Effector memory CD8-positive, alpha-beta T cell (primary cell): ENCODE results near the gene SMURF2.

Experiments used
- ATAC-seq: fragments of 150-1000 bp; cut with Tn5 transposase; replicated peaks from 2 replicates; pipeline ENCODE4 v1.10.0; 2021; ENCODE audit warnings: mild to moderate bottlenecking, moderate library complexity
- DNase-seq, 3 experiments: peaks; one replicate each; pipeline ENCODE4 v3.0.0; 2021
- H3K27ac Mint-ChIP-seq, 2 donors: one replicate each; pipeline ENCODE4 v1.8.0; 2022; ENCODE audit warnings: mild to moderate bottlenecking in 2 of 2, mixed read lengths in 2 of 2, moderate library complexity in 2 of 2
- H3K27me3 Mint-ChIP-seq, 2 donors: one replicate each; pipeline ENCODE4 v1.8.0; 2022; ENCODE audit warnings: mixed read lengths in 2 of 2
- H3K36me3 Mint-ChIP-seq: one replicate; pipeline ENCODE4 v1.8.0; 2022; ENCODE audit warnings: mild to moderate bottlenecking, moderate library complexity, mixed read lengths; ENCODE audit not compliant: insufficient read depth
- H3K4me1 Mint-ChIP-seq, 2 donors: one replicate each; pipeline ENCODE4 v1.8.0; 2022; ENCODE audit warnings: low read depth in 2 of 2, mixed read lengths in 2 of 2
- H3K4me3 Mint-ChIP-seq, 2 donors: one replicate each; pipeline ENCODE4 v1.8.0; 2022; ENCODE audit warnings: mild to moderate bottlenecking in 2 of 2, mixed read lengths in 2 of 2, moderate library complexity in 2 of 2
- H3K9me3 Mint-ChIP-seq, 2 donors: one replicate each; pipeline ENCODE4 v1.8.0; 2022; ENCODE audit warnings: mixed read lengths in 2 of 2

Gene SMURF2

DNA sequence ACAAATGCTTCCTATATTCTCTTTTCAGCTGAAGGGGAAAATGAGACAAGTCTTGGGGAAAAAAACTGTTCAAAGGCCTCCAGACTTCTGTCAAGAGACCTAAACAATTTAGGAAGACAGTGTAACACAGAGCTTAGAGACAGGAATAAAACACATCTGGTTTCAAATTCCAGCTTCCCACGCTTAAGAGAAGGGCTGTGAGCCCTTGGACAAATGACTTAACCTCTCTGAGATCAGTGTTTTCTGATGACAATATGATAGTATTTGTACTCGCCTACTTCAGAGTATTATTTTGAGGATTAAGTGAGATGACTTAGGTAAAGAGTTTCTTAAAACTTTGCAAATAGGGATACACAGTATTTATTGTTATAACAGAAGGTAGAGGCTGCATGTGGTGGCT is 29.5 kb downstream of the SMURF2 start:
- DNase-seq, result no peak
- H3K27me3 Mint-ChIP-seq, result no peaks in the 10 kb centered on the region
- ATAC-seq, result no peak
- peaks cover 52 to 77% of the 10 kb centered on the region in 2 donors for H3K4me1 Mint-ChIP-seq
- H3K4me3 Mint-ChIP-seq, result peak overlapping the region in 1 of 2 donors; percentile 33
- peak overlapping the region in 1 of 2 donors; percentile 19 for H3K27ac Mint-ChIP-seq
- no peaks in the 10 kb centered on the region for H3K9me3 Mint-ChIP-seq
- peaks cover 1% of the 10 kb centered on the region for H3K36me3 Mint-ChIP-seq

DNA sequence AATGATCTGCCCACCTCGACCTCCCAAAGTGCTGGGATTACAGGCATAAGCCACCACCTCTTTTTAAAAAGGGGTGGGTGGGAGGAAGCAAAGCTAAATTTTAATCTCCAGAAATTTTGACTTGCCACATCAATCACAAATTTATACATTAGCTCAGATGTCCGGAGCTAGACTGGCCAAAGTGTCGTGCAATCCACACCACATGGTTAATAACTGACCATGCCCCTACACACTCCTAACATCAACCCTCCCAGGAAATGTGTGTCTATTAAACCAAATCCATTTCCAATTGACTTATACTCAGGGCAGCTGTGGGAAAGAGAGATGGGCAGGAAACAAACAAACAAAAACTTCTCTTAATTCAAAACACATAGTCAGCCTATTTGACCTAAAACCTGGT is 29.9 kb downstream of the SMURF2 start:
- DNase-seq (no peak), ATAC-seq (no peak)
- Mint-ChIP-seq H3K27me3 (no peaks in the 10 kb centered on the region), H3K36me3 (no peaks in the 10 kb centered on the region), H3K4me1 (peaks cover 56 to 80% of the 10 kb centered on the region in 2 donors), H3K9me3 (no peaks in the 10 kb centered on the region), H3K27ac (peak overlapping the region in 1 of 2 donors; percentile 19), H3K4me3 (peak overlapping the region in 1 of 2 donors; percentile 33)

DNA sequence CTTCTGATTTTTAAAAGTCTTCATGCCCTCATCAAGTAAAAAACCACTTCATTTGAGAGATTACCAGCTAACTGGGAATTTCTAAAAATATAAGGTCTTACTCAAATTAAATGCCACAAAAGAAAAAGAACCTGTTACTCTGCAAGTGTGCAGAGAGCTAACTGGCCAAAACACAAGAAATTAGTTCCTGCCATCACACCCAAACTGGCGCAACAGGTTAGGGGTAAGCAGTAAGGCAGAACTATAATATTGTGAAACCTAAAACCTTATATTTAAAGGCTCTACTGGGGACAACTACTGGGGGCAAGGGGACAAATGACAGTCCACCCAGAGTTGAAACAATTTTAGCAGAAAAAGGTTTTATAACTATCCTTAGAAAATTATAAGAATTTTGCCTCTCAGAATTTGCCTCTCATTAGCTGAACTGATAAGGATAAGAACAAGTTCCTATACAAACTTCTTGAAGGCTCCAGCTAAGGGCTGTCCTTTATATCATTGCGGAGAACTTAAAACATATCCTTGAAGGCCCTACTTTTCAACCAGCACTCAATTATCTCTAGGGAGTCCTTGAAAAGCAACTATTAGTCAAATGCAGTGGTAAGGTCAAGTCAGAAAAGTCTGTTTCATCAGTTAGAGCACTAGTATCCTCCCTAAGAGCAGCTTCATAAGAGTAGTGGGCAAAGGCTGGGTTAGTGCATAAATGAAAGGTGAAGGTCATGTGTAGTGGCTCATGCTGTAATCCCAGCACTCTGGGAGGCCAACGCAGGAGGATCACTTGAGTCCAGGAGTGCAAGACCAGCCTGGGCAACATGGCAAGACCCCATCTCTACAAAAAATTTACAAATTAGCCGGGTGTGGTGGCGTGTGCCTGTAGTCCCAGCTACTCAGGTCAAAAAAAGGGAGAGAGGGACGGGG is 31.5 kb downstream of the SMURF2 start:
- Mint-ChIP-seq H3K9me3 (no peaks in the 10 kb centered on the region), H3K36me3 (peaks cover 10% of the 10 kb centered on the region), H3K27me3 (no peaks in the 10 kb centered on the region), H3K4me3 (peak overlapping the region in 1 of 2 donors; percentile 29), H3K4me1 (peaks cover 51 to 76% of the 10 kb centered on the region in 2 donors), H3K27ac (peak overlapping the region in 1 of 2 donors; percentile 74)
- no peak for DNase-seq
- no peak for ATAC-seq

DNA sequence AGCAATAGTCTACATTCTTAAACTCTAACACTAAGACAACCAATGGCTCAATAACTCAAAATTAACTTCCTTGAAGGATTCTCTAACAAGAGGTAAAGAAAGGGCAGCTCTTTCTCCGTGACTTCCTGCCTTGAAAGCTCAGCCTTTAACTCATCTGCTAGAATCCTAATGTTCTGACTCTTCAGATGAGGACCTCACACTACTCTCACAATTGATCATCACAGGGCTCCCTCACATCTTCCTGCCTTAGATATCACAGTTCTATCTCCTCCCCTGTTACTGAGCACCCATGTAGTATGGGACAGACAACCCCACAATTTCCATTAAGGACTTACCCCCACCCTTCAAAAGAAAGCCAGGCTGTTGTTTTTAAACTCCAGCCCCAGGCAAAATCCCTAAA is 33.5 kb downstream of the SMURF2 start:
- ATAC-seq, result peak; percentile 37
- Mint-ChIP-seq H3K27me3 (no peaks in the 10 kb centered on the region), H3K27ac (peak overlapping the region in 1 of 2 donors; percentile 9), H3K4me1 (peaks cover 50 to 68% of the 10 kb centered on the region in 2 donors), H3K4me3 (peak overlapping the region in 1 of 2 donors; percentile 4), H3K9me3 (no peaks in the 10 kb centered on the region), H3K36me3 (peaks cover 15% of the 10 kb centered on the region)
- DNase-seq, result no peak

DNA sequence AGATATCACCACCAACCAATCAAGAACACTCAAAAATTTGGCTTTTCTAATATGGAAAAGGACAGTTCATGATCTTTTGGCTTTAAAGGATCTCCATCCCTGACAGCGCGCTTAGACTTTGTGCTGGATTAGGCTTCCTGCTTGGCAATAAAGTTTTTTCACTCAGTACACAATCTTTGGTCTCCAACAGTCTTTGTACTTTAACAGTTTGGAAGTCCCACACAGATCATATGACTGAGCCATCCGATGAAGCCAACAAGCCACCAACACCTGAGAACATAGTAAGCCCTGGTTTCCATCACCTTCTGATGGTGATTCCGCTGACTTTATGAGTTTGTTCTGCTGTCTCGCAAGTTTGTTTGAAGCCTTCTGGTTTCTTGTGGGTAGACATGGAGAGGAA is 34.3 kb downstream of the SMURF2 start:
- Mint-ChIP-seq H3K27me3 (no peaks in the 10 kb centered on the region), H3K4me1 (peaks cover 55 to 72% of the 10 kb centered on the region in 2 donors), H3K9me3 (no peaks in the 10 kb centered on the region), H3K36me3 (peaks cover 15% of the 10 kb centered on the region), H3K4me3 (peak overlapping the region in 1 of 2 donors; percentile 5), H3K27ac (peak overlapping the region in 1 of 2 donors; percentile 50)
- ATAC-seq, result peak; percentile 22
- DNase-seq, result no peak

DNA sequence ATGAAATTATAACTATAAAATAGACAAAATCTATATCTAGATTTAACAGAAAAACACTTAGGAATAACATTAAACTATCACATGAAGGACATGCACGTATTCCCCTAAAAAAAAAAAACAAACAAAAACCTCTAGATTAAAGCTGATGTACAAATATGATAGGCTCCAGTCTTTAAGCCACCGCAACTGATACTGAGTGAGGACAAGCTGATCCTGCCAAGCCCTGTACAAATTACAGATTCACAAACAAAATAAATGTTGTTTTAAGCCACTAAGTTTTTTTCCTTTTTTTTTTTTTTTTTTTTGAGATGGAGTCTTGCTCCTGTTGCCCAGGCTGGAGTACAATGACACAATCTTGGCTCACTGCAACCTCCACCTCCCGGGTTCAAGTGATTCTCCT is 35.3 kb downstream of the SMURF2 start:
- peaks cover 54 to 68% of the 10 kb centered on the region in 2 donors for H3K4me1 Mint-ChIP-seq
- H3K27ac Mint-ChIP-seq, result peak overlapping the region in 1 of 2 donors; percentile 50
- no peak overlapping the region for H3K4me3 Mint-ChIP-seq
- peaks cover 15% of the 10 kb centered on the region for H3K36me3 Mint-ChIP-seq
- H3K27me3 Mint-ChIP-seq, result no peaks in the 10 kb centered on the region
- ATAC-seq (no peak), DNase-seq (no peak)
- H3K9me3 Mint-ChIP-seq, result no peaks in the 10 kb centered on the region

DNA sequence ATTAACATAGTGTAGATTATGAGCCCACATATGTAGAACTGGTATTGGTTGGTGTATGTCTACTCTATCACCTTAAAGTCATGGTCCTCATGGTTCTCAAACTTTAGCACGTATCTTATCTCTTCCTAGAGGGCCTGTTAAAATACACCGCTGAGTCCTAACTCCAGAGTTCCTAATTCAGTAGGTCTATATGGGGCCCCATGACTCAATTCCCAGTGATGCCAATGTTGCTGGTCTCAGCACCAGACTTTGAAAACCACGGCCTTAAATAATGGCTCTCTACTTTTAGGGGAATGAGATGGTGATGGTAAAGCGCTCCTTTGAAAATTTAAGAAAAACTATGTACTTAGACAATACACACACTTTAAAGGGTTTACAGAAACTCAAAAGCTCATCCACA is 36.6 kb downstream of the SMURF2 start:
- no peak for ATAC-seq
- no peak for DNase-seq
- Mint-ChIP-seq H3K4me1 (peaks cover 44 to 55% of the 10 kb centered on the region in 2 donors), H3K27ac (peak overlapping the region in 1 of 2 donors; percentile 38), H3K4me3 (no peak overlapping the region), H3K27me3 (no peaks in the 10 kb centered on the region), H3K9me3 (no peaks in the 10 kb centered on the region), H3K36me3 (peaks cover 15% of the 10 kb centered on the region)

DNA sequence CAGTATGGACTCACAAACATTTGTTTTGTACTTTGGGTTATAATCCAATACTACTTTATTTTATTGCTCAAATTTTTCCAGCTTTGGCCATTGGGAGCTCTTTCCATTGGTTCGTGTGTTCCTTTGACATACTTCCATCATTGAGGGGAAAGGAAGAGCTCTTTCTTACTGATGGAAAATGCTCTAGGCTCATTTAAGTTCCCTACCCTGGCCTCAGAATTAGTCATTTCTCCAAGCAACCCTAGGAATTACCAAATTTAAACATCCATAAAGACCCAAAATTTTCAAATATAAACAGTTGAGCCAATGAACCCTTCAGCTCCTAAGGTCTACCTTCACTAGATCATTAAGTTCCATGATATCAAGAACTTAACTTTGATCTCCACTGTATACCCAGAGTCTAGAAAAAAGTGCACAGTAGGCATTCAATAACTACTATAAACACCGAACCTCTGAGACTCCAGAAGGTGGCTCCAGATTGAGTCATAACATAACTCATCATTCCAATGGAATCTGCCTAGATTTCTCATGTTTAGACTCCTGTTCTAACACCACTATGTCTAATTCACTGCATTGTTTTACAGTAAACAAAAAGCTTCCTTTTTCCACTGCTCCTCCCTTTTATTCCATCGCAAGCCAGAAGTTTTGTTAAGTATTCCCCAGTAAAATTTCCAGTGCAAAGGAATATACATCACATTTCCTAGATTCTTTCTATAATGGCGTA is 39.0 kb downstream of the SMURF2 start:
- Mint-ChIP-seq H3K4me1 (peaks cover 28 to 46% of the 10 kb centered on the region in 2 donors), H3K27ac (peak overlapping the region; percentile 29 to 36), H3K36me3 (peaks cover 15% of the 10 kb centered on the region), H3K9me3 (no peaks in the 10 kb centered on the region), H3K4me3 (no peak overlapping the region), H3K27me3 (no peaks in the 10 kb centered on the region)
- no peak for DNase-seq
- no peak for ATAC-seq

DNA sequence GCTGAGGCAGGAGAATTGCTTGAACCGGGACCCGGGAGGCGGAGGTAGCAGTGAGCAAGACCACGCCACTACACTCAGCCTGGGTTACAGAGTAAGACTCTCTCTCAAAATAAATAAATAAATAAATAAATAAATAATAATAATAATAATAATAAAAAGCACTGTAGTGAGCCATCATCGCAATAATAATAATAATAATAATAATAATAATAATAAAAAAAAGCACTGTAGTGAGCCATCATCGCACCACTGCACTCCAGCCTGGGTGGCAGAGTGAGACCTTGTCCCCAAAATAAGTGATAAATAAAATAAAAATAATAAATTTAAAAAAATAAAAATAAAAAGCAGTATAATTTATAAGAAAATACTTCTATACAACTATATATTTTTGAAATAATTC is 40.3 kb downstream of the SMURF2 start:
- DNase-seq, result no peak
- Mint-ChIP-seq H3K4me1 (peaks cover 23 to 43% of the 10 kb centered on the region in 2 donors), H3K27me3 (no peaks in the 10 kb centered on the region), H3K36me3 (peaks cover 13% of the 10 kb centered on the region), H3K27ac (no peak overlapping the region), H3K9me3 (no peaks in the 10 kb centered on the region), H3K4me3 (no peak overlapping the region)
- ATAC-seq, result no peak

DNA sequence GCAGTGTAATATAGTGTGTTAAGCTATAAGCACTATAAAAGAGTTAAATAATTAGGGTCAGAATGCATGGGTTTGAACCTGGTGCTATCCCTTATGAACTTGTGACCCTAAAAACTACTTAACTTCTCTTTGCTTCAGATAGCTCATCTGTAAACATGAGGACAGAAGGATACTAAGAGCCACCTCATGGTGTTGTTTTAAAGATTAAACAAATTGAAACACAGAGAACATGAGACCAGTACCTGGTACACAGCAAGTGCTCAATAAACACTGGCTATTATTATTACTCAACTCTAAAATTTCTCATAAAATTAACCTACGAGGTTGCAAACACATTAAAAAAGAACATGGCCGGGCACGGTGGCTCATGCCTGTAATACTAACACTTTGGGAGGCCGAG is 43.3 kb downstream of the SMURF2 start:
- Mint-ChIP-seq H3K4me1 (peaks cover 18 to 43% of the 10 kb centered on the region in 2 donors), H3K36me3 (no peaks in the 10 kb centered on the region), H3K9me3 (no peaks in the 10 kb centered on the region), H3K27ac (peak overlapping the region in 1 of 2 donors; percentile 46), H3K27me3 (no peaks in the 10 kb centered on the region), H3K4me3 (no peak overlapping the region)
- no peak for ATAC-seq
- no peak for DNase-seq

DNA sequence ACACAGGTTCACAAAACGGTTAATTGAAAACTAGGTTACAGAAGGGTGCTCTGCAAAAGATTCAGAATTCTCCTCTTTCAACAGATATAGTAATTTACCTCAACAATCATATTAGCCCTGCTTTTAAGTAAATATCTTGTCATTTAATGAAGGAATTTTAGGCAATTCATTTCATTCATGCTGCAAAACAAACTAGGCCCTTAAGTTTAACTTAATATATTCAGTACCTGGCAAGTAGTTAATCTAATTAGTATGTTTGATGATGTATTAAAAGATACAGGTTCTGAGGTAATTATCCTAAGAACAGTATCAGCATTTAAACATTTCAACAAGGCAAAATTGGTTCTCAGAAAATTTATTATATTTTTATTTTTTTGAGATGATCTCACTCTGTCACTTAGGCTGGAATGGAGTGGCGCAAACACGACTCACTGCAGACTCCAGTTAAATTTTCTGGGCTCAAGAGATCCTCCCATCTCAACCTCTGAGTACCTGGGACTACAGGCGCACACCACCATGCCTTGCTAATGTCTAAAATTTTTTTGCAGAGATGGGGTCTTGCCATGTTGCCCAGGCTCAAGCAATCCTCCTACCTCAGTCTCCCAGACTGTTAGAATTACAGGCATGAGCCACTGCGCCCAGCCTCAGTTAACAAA is 44.9 kb downstream of the SMURF2 start:
- DNase-seq (no peak), ATAC-seq (no peak)
- Mint-ChIP-seq H3K36me3 (no peaks in the 10 kb centered on the region), H3K27me3 (no peaks in the 10 kb centered on the region), H3K9me3 (no peaks in the 10 kb centered on the region), H3K4me1 (peaks cover 9 to 29% of the 10 kb centered on the region in 2 donors), H3K4me3 (no peak overlapping the region), H3K27ac (no peak overlapping the region)

DNA sequence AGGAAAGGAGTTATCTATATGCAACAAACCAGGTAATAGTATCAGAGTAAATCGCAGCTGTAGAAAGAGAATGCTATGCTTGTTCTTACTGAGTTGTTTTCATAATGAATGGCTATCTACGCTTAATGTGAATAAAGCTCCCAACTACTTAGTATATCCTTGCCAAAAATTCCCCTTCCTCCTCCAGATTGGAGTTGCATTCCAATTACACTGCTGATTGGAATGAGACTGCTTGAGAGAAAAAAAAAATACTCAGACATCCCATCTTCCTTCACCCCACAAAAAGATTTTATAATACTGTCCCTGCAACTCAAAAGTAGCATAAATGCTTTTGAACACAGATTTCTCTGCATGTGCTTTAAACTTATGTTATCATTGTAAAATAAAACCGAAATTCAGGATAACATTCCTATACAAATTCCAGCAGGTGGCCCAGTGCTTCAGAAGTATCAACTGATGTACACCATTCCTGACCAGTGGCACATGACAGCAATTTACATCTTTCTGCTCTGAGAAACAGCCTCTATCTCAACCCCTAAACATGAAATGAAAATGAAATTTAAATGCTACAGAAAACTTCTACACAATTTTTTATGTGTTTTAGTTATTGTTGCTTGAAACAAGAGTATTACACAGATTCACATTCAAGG is 47.0 kb downstream of the SMURF2 start:
- Mint-ChIP-seq H3K4me1 (peaks cover 9 to 29% of the 10 kb centered on the region in 2 donors), H3K4me3 (no peak overlapping the region), H3K9me3 (no peaks in the 10 kb centered on the region), H3K27me3 (no peaks in the 10 kb centered on the region), H3K27ac (peak overlapping the region in 1 of 2 donors; percentile 71), H3K36me3 (no peaks in the 10 kb centered on the region)
- ATAC-seq, result no peak
- no peak for DNase-seq
